ENCODE data around the gene ATRNL1. TPM values are rescaled to one million over a fixed set of nuclear protein-coding genes. Genes with fewer than 3 reads are reported as not detected.

The ATRNL1 gene
- total RNA-seq, 1 experiment from 2014 or later = 1.3 TPM

GRCh38 chr10:115953281-115953680 lies 860.1 kb downstream of the ATRNL1 start (continued):
- TF ChIP-seq, protein P1, sequence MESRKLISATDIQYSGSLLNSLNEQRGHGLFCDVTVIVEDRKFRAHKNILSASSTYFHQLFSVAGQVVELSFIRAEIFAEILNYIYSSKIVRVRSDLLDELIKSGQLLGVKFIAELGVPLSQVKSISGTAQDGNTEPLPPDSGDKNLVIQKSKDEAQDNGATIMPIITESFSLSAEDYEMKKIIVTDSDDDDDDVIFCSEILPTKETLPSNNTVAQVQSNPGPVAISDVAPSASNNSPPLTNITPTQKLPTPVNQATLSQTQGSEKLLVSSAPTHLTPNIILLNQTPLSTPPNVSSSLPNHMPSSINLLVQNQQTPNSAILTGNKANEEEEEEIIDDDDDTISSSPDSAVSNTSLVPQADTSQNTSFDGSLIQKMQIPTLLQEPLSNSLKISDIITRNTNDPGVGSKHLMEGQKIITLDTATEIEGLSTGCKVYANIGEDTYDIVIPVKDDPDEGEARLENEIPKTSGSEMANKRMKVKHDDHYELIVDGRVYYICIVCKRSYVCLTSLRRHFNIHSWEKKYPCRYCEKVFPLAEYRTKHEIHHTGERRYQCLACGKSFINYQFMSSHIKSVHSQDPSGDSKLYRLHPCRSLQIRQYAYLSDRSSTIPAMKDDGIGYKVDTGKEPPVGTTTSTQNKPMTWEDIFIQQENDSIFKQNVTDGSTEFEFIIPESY (IDR thresholded peaks at IDR 0.05; ENCODE audit: extremely low read depth, insufficient replicate concordance, low read length) = no peak
- TF ChIP-seq ZFX (IDR thresholded peaks at IDR 0.05) (no peak), YY1 (IDR thresholded peaks at IDR 0.05; ENCODE audit: extremely low read depth, insufficient replicate concordance, low read depth, low read length) (no peak), JUND (IDR thresholded peaks at IDR 0.05) (no peak), ELF1 (IDR thresholded peaks at IDR 0.05; ENCODE audit: borderline replicate concordance, low read depth) (no peak), EZH2phosphoT487 (IDR thresholded peaks at IDR 0.05; ENCODE audit: borderline replicate concordance) (no peak), ZNF274 (IDR thresholded peaks at IDR 0.05; ENCODE audit: low read depth, low read length) (no peak), SRF (IDR thresholded peaks at IDR 0.05; ENCODE audit: low read depth) (no peak)
- TF ChIP-seq, protein P2, sequence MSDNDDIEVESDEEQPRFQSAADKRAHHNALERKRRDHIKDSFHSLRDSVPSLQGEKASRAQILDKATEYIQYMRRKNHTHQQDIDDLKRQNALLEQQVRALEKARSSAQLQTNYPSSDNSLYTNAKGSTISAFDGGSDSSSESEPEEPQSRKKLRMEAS (IDR thresholded peaks at IDR 0.05) = no peak

DNA sequence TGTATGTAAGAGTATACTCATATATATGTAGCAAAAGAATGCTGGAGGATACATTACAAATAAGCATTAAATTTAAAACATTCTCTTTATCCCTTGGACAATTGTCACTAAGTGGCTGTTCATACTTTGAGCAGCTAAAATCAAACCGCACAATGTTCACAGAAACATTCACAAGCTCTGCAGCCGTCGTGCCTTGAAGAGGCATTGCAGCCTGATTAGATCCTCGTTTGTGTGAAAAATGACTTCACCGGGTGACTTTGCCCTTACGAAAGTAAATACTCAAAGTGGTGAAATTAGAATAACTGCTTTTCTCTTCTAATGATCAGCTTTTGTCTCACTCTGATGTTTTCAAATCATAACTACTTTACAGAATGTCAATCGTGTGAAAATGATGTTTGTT lies 860.8 kb downstream of the ATRNL1 start:
- H3K4me1 ChIP-seq (ENCODE audit: control insufficient read depth in 1 of 2, insufficient read depth in 2 of 2, low read length in 2 of 2) = no peaks in the 10 kb centered on the region
- peaks cover 12% of the 10 kb centered on the region; the same call in 1 of the 2 replicates for H3K27me3 ChIP-seq (ENCODE audit: insufficient read depth, low read length)
- ChIA-PET CTCF (no interaction called here), RAD21 (ENCODE audit: low non-redundant PET in 1 of 2, low total read pairs in 2 of 2, uncharacterized antibody in 2 of 2, unreplicated experiment in 2 of 2) (no interaction called here), POLR2A (no interaction called here)
- TF ChIP-seq FOSL1 (IDR thresholded peaks at IDR 0.05; ENCODE audit: low read depth) (no peak), TCF7L2 (IDR thresholded peaks at IDR 0.05; ENCODE audit: borderline replicate concordance, extremely low read depth, insufficient read depth, insufficient read length) (no peak), CBX3 (IDR thresholded peaks at IDR 0.05; ENCODE audit: low read depth) (no peak), ZNF274 (IDR thresholded peaks at IDR 0.05; ENCODE audit: low read depth, low read length) (no peak), ELF1 (IDR thresholded peaks at IDR 0.05; ENCODE audit: borderline replicate concordance, low read depth) (no peak)
- TF ChIP-seq, protein P2 (IDR thresholded peaks at IDR 0.05) = no peak
- H3K9me2 ChIP-seq (ENCODE audit: insufficient read depth) = no peaks in the 10 kb centered on the region
- no peak overlapping the region for H2AFZ ChIP-seq (ENCODE audit: low read depth, low read length, poor library complexity, severe bottlenecking)
- intact Hi-C loops (cut with micrococcal nuclease) = no loop called here
- H3K36me3 ChIP-seq (ENCODE audit: control insufficient read depth in 1 of 2, insufficient read depth in 2 of 2, low read length in 2 of 2) = no peaks in the 10 kb centered on the region
- no peaks in the 10 kb centered on the region for H4K20me1 ChIP-seq (ENCODE audit: insufficient read depth)
- no peak overlapping the region for H3K27ac ChIP-seq (ENCODE audit: low read depth, low read length)
- H3K9ac ChIP-seq (ENCODE audit: low read length) = no peak overlapping the region
- no peak overlapping the region for H3K4me2 ChIP-seq (ENCODE audit: low read length)
- no peak overlapping the region for H3K4me3 ChIP-seq (replicated peaks in 1 of 2; ENCODE audit: low read depth in 1 of 2, low read length in 2 of 2)
- no TSS peak for BruUV-seq (replicated peaks)
- DNase-seq (ENCODE audit: low read depth, low spot score) (no peak), ATAC-seq (no peak)
- no peaks in the 10 kb centered on the region for H3K9me3 ChIP-seq (ENCODE audit: control insufficient read depth in 1 of 2, insufficient read depth in 1 of 2, low read depth in 1 of 2, low read length in 2 of 2)
- no peaks in the 10 kb centered on the region for H3K79me2 ChIP-seq (ENCODE audit: insufficient read depth, low read length)
